NCI-H1092 treated with DMSO at 0.1 percent for 48 hours (cell line): Measurements from ENCODE around the gene PDE1C.

Experiments
- DNase-seq: peaks from one replicate; lab custom pipeline; 2025; lab: John Stamatoyannopoulos, UW

PDE1C gene

GRCh38 chr7:31892099-31892829 is 177.9 kb downstream of the PDE1C start:
- no peak for DNase-seq

GRCh38 chr7:31890766-31891165 is 179.4 kb downstream of the PDE1C start:
- DNase-seq: no peak

- no peak for DNase-seq
These were observed 180.0 kb downstream of the PDE1C start for GRCh38 chr7:31890198-31890597.

- no peak for DNase-seq
These were observed 183.2 kb downstream of the PDE1C start for GRCh38 chr7:31887006-31887405.

GRCh38 chr7:31885171-31885570 is 185.0 kb downstream of the PDE1C start:
- no peak for DNase-seq

- DNase-seq: peak; percentile 7
These were observed 186.4 kb downstream of the PDE1C start for GRCh38 chr7:31883761-31884164.

GRCh38 chr7:31882187-31882586 is 188.0 kb downstream of the PDE1C start:
- DNase-seq: no peak

GRCh38 chr7:31878875-31879274 is 191.3 kb downstream of the PDE1C start:
- DNase-seq: no peak

- peak; percentile 18 for DNase-seq
These were observed 194.8 kb downstream of the PDE1C start for GRCh38 chr7:31875424-31875823.

- DNase-seq: no peak
These were observed 195.4 kb downstream of the PDE1C start for GRCh38 chr7:31874631-31875386.

GRCh38 chr7:31873816-31874597 is 196.2 kb downstream of the PDE1C start:
- DNase-seq: no peak

GRCh38 chr7:31872545-31873370 is 197.4 kb downstream of the PDE1C start:
- no peak for DNase-seq

- no peak for DNase-seq
These were observed 205.6 kb downstream of the PDE1C start for GRCh38 chr7:31864646-31865045.

- no peak for DNase-seq
These were observed 209.3 kb downstream of the PDE1C start for GRCh38 chr7:31860925-31861324.

GRCh38 chr7:31858055-31858454 is 212.2 kb downstream of the PDE1C start:
- no peak for DNase-seq

GRCh38 chr7:31857172-31857571 is 213.0 kb downstream of the PDE1C start:
- DNase-seq: no peak

GRCh38 chr7:31856337-31856736 is 213.9 kb downstream of the PDE1C start:
- DNase-seq: no peak

GRCh38 chr7:31855530-31855929 is 214.7 kb downstream of the PDE1C start:
- DNase-seq: no peak

GRCh38 chr7:31853380-31853779 is 216.8 kb downstream of the PDE1C start:
- no peak for DNase-seq

GRCh38 chr7:31852462-31852861 is 217.7 kb downstream of the PDE1C start:
- DNase-seq: no peak

- DNase-seq: no peak
These were observed 219.1 kb downstream of the PDE1C start for GRCh38 chr7:31851119-31851518.

GRCh38 chr7:31850601-31851000 is 219.6 kb downstream of the PDE1C start:
- DNase-seq: no peak
